Thoracic aorta endothelial cell (primary cell): ENCODE data around the gene OMP. TPM values are rescaled to one million over a fixed set of nuclear protein-coding genes. Genes with fewer than 3 reads are reported as not detected.

Source experiments
- total RNA-seq: library from RNA; depleted of rRNA; stranded (reverse); fragments of >200 nt; gene quantifications from 2 replicates; pipeline ENCODE4 v1.2.3, GENCODE V29; 2012

The OMP gene
- 1.5 TPM in 1 of 2 replicates, not detected in the other for total RNA-seq

GRCh38 chr11:77102246-77103210, at the start of gene OMP:
TSS of gene OMP (plus strand) at chr11:77102840. CDS start at chr11:77102840, 0 bp downstream.

GRCh38 chr11:77066229-77067042, 36.2 kb upstream of the OMP start, which contains the start of gene CAPN5:
TSS of gene CAPN5 (plus strand) at chr11:77066971. CDS start at chr11:77084887, 17,916 bp downstream.

GRCh38 chr11:77127920-77128691, 25.5 kb downstream of the OMP start, which contains the start of gene MYO7A:
TSS of gene MYO7A (plus strand) at chr11:77128246. CDS start at chr11:77130635, 2,389 bp downstream.

Other genes starting within 250 kb of the OMP start
- 25.9 and 44.3 TPM in 2 replicates for gene ACER3, start 241.9 kb upstream of the OMP start, total RNA-seq
- gene B3GNT6, start 68.4 kb upstream of the OMP start, total RNA-seq = under 0.01 TPM in 1 of 2 replicates, not detected in the other
- 8.4 and 10.1 TPM in 2 replicates for gene CAPN5, start 35.9 kb upstream of the OMP start, total RNA-seq
- 0.14 and 0.27 TPM in 2 replicates for gene MYO7A, start 25.4 kb downstream of the OMP start, total RNA-seq
- not detected in 2 replicates for gene GDPD4, start 198.8 kb downstream of the OMP start, total RNA-seq